Measurements from ENCODE around the gene STK32B. TPM values are rescaled to one million over a fixed set of nuclear protein-coding genes. Genes with fewer than 3 reads are reported as not detected.

STK32B gene
- total RNA-seq, 1 experiment from 2014 or later: 15.1 TPM

- BruUV-seq (replicated peaks): no TSS peak
- POLR2A ChIA-PET (ENCODE audit: low non-redundant PET): no interaction called here
- CTCF ChIA-PET: no interaction called here
- Histone ChIP-seq H3K9me3 (ENCODE audit: low read depth, low read length, poor library complexity, severe bottlenecking) (no peaks in the 10 kb centered on the region), H3K36me3 (ENCODE audit: insufficient read depth, low read length, poor library complexity, severe bottlenecking) (no peaks in the 10 kb centered on the region), H3K27me3 (replicated peaks; ENCODE audit: insufficient read depth, low read depth, low read length, poor library complexity) (no peaks in the 10 kb centered on the region), H3K27ac (ENCODE audit: low read depth, low read length, poor library complexity, severe bottlenecking) (no peak overlapping the region), H3K4me3 (ENCODE audit: low read depth, low read length, poor library complexity, severe bottlenecking) (no peak overlapping the region), H3K4me1 (ENCODE audit: insufficient read depth, low read length, poor library complexity, severe bottlenecking) (peaks cover 4% of the 10 kb centered on the region)
- intact Hi-C loops (cut with micrococcal nuclease; ENCODE audit: unreplicated experiment): no loop called here
- TF ChIP-seq EZH2 (IDR thresholded peaks at IDR 0.05; ENCODE audit: borderline replicate concordance, low read depth, low read length, poor library complexity, severe bottlenecking) (no peak), CTCF (conservative IDR thresholded peaks at IDR 0.05; ENCODE audit: low read depth, low read length) (no peak)
- no peak for DNase-seq (ENCODE audit: low spot score)
These were observed 40.3 kb upstream of the STK32B start for GRCh38 chr4:5010984-5011383.

DNA sequence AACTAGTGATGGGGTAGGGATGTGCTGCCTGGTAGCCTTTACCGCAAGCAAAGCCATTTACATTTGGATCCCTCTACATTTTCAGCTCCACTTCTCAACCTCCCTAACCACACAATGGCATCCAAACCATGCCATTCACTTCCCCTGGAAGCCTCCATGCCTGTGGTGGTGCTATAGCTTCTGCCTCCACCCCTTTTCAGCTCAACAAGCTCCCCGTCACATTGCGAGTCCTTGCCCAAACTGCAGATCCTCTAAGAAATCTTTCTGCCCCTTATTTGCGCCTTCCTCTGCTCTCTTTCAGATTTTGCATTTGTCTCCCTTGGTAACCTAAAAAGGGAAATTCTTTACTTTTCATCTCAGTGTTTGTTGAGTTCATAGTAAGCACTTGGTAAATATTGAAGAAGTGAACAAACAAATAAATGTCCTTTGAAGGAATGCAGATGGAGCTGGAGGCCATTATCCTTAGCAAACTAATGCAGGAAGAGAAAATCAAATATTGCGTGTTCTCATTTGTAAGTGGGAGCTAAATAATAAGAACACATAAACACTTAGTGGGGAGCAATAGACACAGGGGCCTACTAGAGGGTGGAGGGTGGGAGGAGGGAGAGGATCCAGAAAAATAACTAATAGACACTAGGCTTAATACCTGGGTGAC, 38.9 kb upstream of the STK32B start:
- H3K36me3 ChIP-seq (ENCODE audit: insufficient read depth, low read length, poor library complexity, severe bottlenecking): no peaks in the 10 kb centered on the region
- no peak for TF ChIP-seq EZH2 (IDR thresholded peaks at IDR 0.05; ENCODE audit: borderline replicate concordance, low read depth, low read length, poor library complexity, severe bottlenecking)
- TF ChIP-seq CTCF (conservative IDR thresholded peaks at IDR 0.05; ENCODE audit: low read depth, low read length): no peak
- intact Hi-C loops (cut with micrococcal nuclease; ENCODE audit: unreplicated experiment): no loop called here
- H3K4me3 ChIP-seq (ENCODE audit: low read depth, low read length, poor library complexity, severe bottlenecking): no peak overlapping the region
- H3K9me3 ChIP-seq (ENCODE audit: low read depth, low read length, poor library complexity, severe bottlenecking): no peaks in the 10 kb centered on the region
- ChIA-PET CTCF (no interaction called here), POLR2A (ENCODE audit: low non-redundant PET) (no interaction called here)
- no TSS peak for BruUV-seq (replicated peaks)
- H3K4me1 ChIP-seq (ENCODE audit: insufficient read depth, low read length, poor library complexity, severe bottlenecking): peaks cover 4% of the 10 kb centered on the region
- DNase-seq (ENCODE audit: low spot score): no peak
- no peak overlapping the region for H3K27ac ChIP-seq (ENCODE audit: low read depth, low read length, poor library complexity, severe bottlenecking)
- H3K27me3 ChIP-seq (replicated peaks; ENCODE audit: insufficient read depth, low read depth, low read length, poor library complexity): no peaks in the 10 kb centered on the region

GRCh38 chr4:5012958-5013357, 38.3 kb upstream of the STK32B start:
- ChIA-PET POLR2A (ENCODE audit: low non-redundant PET) (no interaction called here), CTCF (no interaction called here)
- Histone ChIP-seq H3K36me3 (ENCODE audit: insufficient read depth, low read length, poor library complexity, severe bottlenecking) (no peaks in the 10 kb centered on the region), H3K4me1 (ENCODE audit: insufficient read depth, low read length, poor library complexity, severe bottlenecking) (peaks cover 4% of the 10 kb centered on the region), H3K27ac (ENCODE audit: low read depth, low read length, poor library complexity, severe bottlenecking) (no peak overlapping the region), H3K9me3 (ENCODE audit: low read depth, low read length, poor library complexity, severe bottlenecking) (no peaks in the 10 kb centered on the region), H3K27me3 (replicated peaks; ENCODE audit: insufficient read depth, low read depth, low read length, poor library complexity) (no peaks in the 10 kb centered on the region), H3K4me3 (ENCODE audit: low read depth, low read length, poor library complexity, severe bottlenecking) (no peak overlapping the region)
- intact Hi-C loops (cut with micrococcal nuclease; ENCODE audit: unreplicated experiment): no loop called here
- DNase-seq (ENCODE audit: low spot score): no peak
- no TSS peak for BruUV-seq (replicated peaks)
- no peak for TF ChIP-seq EZH2 (IDR thresholded peaks at IDR 0.05; ENCODE audit: borderline replicate concordance, low read depth, low read length, poor library complexity, severe bottlenecking)
- no peak for TF ChIP-seq CTCF (conservative IDR thresholded peaks at IDR 0.05; ENCODE audit: low read depth, low read length)

Data from A673 (cell line).